Stimulated activated CD4-positive, alpha-beta T cell treated with anti-CD3 and anti-CD28 coated beads, Interleukin-2, amount 100 ng/mL, for 48 hours (primary cell): Measurements from ENCODE around the gene C10orf67.
"Not testable (repeated sequence)": the region's sequence is repeated elsewhere in the genome, so short reads cannot be mapped to it uniquely, and the experiment has no call there.

ENCODE experiments used
- DNase-seq, 2 donors: peaks; one replicate each; pipeline ENCODE4 v3.0.0-alpha.2; 2020

C10orf67 gene

DNA sequence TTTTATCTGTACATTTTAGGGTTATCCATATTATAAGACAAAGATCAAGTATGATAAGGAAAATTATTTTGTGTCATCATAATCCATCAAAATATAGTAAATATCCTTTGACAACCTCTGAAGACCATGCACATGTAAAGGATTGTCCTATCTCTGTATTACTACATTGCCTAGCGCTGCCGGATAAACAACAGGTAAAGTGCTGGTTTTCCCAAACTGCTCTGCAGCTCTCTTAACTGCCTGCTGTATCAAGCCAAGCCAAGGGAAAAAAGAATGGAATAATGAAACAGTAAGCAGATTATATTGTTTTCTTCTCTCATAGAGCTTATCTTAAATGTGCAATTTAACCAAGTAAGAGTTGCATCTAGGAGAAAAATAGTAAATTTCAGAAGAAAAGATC lies 81.7 kb downstream of the C10orf67 start:
- DNase-seq: no peak

DNA sequence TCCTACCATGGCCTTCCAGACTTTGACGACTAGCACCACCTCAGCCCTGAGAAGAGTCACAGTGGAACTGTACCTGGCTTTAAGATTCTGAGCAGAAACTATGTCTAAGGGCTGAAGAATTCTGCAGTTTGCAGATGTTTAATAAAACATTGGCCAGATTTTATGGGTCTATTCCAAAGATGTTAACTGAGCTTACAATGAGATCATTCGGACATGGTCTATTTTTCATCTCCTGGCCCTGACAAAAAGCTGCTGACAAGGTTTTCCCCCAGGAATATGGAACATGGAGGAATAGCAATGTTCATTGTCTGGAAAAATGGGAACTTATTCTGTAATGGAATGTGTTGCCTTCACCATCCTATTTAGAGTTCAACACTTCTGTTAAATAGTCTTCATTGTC lies 86.1 kb downstream of the C10orf67 start:
- DNase-seq: no peak

DNA sequence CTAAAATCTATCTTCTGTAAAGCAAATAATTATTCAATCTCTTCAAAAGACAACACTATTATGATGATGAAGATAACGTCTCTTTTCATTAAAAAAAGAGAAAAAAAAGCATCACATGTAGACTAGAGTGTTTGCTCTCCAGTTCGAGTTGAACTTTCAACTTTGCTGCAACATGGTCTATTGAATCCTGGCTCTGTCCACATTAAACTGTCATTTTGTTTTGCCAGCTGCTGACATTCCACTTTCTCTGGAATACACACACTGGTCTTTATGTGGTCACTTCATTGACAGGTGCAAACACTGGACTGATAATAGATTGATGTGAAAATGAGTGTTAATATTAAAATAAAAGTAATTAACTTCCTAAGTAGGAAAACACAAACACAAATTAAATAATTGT lies 90.8 kb downstream of the C10orf67 start:
- DNase-seq: no peak

DNA sequence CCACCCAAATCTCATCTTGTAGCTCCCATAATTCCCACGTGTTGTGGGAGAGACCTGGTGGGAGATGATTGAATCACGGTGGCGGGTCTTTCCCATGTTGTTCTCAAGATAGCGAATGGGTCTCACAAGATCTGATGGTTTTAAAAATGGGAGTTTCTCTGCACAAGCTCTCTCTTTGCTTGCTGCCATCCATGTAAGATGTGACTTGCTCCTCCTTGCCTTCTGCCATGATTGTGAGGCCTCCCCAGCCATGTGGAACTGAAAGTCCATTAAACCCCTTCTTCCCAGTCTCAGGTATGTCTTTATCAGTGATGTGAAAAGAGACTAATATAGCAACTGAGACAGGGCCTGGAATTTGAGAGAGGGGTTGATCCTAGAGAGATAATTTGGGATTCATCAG lies 91.7 kb downstream of the C10orf67 start:
- DNase-seq: not testable (repeated sequence)

DNA sequence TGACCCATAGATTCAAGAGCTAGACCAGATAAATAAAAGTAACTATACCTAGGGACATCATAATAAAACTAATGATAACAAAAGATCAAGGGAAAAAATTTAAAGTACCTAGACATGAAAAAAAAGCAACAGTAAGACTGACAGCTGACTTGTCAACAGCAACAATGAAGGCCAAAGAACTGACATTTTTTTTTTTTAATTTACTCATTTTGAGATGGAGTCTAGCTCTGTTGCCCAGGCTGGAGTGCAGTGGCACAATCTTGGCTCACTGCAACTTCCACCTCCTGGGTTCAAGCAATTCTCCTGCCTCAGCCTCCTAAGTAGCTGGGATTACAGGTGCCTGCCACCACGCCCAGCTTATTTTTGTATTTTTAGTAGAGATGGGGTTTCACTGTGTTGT lies 102.8 kb downstream of the C10orf67 start:
- not testable (repeated sequence) for DNase-seq

DNA sequence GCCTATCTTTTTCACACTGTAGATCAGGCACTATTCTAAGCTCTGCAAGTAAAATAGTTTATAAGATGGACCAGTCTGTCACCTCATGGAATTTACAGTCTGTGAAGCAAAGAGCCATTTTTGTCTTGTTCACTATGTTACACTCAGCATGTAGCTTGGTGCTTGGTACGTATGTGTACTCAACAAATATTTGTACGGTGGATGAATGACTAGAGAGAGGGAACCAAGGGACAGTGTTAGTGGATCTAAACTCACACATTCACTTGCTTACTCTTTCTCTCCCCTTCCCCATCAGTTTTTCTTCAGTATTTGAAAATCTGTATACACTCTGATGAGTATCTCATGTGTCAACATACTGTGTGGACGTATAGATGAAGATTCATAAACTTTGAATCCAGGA lies 106.6 kb downstream of the C10orf67 start:
- DNase-seq: no peak

DNA sequence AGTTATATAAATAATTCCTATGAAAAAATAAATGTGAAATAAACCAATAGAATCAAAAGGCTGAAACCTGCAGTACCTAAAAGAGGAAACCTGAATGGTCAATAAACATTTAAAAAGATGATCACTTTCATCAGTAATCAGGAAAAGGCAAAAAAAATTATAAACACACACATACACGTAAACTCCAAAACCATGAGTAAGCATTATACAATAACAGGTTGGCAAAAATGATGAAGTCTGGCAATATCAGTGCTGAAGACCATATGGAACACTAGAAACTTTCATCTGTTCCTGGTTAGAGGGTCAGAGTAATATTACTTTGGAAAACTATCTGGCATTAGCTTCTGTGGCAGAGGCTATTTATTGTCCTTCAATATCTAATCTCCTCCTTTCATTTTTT lies 114.0 kb downstream of the C10orf67 start:
- DNase-seq: no peak

DNA sequence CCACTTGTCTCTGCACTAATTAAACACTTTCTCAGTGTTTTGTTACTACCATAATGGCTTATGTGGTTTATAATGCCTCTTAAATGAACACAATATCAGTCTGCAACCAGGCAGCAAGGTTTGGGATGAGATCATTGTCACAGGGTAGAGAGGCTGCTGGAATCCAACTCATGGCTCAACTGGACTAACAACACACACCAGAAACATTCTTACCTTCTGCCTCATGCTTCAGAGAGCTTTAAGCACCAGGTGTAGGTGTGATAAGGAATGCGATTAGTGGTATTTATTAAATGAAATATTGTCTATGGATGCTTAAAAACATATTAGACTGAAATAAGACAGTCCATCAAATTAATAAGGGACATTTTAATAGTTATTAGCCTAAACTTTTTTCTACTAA lies 127.1 kb downstream of the C10orf67 start:
- DNase-seq: no peak

DNA sequence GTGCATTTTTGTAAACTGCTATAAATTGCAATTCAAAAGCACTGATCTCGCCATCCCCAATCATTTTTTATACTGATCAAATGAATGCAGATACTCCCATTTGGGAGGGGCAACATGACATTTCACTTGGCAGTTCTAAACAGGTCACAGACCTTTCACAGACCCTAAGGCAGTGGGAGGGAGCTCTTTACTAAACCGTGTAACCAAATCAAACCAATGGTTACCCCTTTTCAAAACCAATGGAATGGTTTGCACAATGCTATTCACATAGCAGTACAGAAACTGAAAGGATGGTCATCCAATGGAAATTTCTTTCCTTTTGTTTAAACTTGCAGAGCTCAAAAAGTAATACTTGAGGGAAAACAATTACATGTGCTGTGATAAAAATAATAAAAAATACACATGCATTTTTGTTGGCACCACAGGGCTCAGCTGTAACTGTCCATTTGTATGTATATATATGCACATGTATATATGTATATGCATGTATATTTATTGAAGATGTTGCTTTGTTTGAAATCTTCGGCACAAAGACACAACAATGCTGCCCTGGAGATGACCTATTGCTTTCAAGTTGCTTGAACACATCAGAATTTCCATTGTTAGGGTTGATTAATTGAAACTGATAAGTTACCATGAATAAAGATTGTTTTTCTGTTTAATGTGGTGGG lies 138.5 kb downstream of the C10orf67 start:
- no peak for DNase-seq

DNA sequence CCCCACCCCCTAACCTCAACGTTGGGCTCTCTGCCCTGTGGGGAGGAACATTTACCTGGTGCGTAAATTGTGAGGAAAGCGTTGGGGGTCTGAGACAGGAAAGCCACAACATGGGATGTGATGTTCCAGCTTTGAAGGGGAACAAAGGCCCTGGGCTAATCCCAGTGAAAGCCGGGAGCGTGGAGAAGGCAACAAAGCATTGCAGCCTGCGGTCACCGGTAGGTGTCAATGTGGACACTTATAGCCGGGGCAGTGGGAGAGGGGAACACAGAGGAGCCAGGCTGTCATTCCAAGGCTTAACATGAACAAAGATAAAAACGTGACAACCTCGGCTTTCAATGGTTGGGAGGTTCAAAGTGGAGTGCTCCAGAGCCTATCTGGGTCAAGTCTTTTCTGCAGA lies 139.8 kb downstream of the C10orf67 start:
- DNase-seq: no peak

DNA sequence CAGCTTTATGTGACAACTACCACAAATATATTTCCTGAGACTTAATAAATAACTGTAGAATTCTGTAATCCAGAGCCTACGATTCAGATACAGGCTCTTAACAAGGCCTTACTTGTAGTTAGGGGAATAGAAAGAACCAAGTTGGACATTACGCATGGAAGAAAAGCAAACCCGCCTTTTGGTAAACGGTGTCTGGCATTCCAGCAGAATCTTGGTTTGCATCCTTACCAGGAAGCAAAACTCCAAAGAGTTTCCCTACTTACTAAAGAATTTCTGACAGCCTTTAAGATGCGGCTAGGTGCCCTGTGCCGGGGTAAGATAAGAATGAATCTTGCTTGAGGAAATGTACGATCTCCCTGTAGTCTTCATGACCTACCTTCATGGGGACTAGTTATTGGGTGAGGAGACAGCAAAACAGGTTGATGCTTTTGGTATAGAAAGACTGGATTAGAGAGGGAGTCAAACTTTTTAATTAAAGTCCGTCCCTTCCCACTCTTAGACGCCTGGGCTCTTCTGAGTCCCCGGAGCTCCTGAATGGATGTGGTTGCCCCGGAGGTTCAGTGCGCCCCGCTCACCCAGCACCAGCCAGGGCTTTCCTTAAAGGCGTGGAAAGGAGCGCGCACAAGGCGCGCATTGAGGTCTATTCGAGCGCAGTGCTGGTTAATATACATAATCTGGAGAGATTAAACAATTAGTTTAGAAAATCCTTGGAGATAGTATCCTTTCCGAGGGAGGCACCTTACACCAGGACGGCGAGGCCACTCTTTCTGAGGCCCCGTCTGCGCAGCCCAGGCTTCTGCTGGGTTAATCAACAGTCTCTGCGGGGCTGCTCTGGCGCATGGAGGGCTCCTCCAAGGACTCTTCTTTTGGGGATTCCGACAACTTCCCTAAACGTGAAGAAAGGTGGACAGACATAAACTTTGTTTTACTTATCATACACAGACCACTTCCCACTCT lies 140.9 kb downstream of the C10orf67 start:
- DNase-seq: no peak

DNA sequence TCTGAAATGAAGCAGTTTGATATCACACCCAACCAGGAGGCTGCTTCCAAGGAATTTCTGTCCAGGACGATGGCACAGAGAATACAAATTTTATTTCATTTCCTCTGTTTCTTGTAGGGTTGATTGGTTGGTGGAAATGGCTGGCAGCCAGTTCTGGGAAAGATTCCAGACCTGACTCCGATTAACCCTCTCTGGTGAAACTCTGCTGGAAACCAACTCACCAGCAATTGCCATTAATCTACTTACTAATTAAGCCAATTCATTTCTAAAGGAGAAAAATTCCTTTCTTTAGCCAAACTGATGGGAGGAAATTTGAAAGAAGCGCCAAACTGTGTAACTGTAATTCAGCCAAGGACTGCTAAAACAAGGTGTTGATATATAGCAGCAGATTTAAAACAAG lies 141.8 kb downstream of the C10orf67 start:
- no peak for DNase-seq

DNA sequence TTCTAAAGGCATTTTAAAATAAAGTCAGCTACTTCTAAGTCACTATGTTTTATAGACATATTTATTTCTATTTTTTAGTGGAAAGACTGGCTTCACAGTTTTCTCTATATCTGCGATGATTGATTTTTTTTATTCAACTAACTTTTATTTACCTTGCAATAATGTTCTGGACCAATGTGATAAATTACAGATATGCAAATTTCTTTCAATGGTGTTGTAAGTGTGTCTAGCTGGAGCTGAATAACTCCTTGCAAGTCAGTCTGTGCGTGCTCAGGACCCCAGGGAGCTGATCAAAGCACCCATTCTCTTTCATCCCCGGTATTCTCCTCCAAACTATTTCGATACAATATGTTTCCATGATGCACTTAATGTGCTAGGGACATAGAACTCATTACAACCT lies 142.8 kb downstream of the C10orf67 start:
- no peak for DNase-seq

DNA sequence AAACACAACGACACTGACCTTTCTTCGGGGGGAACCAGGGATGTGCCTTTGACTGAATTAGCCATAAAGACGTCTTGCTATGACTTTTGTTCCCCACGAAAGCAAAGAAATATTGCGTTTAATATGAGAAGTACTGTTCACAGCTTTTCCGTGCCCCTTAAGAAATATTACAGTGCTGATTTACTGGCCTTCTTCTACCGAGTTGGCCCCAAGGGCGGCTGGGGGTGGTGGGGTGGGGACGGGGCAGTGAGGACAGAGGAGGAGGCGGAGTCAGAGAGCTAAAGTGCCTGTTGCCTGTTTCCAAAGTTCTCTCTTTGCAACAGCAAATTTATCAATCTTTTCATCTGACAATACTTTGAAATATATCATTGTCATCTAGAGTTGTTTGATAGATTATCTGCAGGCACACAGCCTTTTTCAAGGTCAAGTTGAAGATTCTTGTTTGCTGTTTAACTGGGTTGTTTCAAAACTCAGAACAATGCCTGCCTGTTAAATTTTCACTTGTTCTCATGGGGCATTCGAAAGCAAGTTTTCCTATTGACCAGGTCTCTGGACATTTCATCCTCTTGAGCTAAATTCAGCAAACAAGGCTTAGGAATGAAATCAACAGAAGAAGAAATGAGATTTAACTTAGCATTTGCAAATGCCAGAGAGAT lies 143.5 kb downstream of the C10orf67 start:
- no peak for DNase-seq

DNA sequence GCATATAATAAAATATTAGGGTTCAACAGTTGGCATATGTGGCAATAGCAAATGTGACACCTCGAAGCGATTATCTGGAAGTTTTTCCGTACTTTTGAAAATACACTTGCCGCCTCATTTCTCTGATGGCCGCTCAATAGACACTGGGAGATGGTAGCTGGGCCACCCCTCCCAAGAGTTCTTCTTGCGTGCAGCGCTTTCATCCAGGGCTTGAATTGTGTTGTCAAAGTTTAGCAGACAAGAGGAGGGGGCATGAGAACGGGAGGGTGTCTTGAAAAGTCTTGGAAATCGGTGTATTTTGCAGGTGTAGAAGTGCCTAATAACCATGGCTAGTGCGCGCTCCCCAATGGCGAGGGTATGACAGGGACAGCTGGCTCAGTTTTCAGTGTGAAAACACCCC lies 144.0 kb downstream of the C10orf67 start:
- DNase-seq: no peak

DNA sequence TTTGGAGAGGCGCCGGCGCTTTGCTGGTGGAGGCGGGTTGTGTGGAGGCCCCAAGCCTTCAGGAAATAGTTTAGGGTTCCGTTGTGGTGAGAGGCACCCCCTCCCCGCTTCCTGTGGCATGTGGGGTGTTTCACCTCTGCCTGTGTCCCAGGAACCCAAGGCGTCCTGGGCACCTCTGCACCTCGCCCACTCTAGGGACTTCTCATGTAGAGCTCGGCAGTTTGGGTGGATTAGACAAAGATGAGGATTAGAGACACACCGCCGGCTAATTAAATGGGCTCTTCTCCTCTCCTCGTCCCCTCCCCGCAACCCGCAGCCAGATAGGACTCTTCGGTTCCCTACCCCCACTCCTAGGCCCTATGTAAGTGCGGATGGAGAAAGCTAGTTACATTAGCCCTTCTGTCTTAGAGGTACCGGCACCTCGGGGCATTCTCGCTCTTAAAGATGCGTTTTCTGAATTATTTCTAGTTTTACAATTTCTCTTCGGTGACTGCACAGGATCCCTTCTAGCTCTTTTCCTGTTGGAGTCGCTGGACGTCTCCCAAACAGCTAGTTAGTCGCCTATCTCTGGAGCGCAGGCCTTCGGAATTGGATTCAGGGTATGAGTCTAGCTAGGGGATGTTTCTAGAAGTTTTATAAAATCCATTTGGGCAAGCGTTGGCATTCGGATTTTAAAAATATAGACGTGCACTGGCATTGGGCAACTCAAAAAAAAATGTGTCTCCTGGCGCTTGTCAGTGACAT lies 144.7 kb downstream of the C10orf67 start:
- no peak for DNase-seq

DNA sequence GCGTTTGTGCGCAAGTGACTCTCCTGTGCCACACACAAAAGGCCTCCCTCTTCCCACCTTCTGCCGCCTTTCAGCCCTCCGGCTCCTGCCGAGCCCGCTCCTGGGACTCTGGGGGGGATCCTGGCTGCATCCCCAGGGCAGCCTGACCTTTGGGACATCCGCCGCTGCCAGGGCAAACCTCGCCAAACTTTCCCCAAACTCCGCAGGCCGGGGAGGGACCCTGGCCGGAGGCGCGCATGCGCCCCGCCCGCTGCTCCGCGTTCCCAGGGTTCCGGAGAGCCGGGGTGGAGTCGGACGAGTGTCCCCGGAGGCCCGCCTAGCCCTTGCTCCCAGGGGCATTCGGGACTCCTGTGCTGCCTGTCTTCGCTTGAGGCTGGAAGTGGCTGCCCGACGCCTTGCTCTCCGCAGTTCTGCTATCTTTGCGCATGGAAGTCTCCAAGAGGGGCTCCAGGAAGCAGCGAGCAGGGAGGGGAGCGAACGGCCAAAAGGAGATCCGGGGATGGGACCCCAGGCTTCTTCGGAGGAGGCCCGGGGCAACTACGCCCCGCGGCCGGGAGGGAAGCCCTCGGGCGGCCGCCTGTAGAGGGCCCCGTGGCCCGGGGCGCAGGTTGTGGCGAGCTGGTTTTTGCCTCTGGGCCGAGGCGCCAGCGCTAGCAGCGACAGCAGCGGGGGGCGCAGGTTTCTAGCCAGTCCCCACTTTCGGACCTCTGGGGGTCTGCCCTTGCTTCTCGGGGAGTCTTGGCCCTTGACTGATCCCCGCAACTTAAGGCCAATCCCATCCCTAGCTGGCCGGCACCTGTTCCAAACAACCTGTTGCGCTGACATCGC lies 145.4 kb downstream of the C10orf67 start:
- DNase-seq: no peak

DNA sequence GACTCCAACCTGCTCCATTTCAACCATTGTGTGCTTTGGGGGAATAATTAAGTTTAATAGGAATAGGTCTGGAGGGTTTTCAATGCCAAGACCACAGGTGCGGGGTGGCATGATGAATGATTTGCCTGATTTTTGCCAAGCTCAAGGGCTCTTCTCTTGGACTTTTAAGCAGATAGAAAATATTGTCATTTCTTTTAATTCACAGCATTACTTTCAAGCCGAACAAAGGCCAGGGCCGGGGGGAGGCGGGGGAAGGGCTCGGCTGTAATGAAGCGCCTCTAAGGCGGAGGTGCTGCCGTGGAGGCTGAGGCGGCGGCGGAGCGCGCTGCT lies 146.0 kb downstream of the C10orf67 start:
- DNase-seq: no peak

DNA sequence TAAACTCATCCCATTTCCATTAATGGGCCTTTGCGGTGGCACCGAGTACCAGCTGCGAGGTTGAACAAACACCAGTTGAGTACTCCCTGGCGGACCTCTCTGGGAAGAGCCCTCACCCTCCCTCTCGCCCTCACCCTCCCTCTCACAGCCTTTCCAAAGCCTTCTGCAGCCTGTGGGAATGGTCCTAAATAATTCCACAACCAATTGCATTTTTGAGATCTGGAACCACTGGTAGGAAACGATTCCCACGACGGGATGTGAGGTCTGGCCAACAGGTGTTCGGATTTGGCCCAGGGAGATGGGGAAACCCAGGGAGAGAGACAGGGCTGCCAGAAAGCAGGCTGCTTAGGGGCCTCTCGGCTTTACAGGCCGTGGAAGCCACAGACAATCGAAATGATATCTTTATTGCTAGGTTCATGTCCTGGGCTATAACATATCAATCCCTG lies 147.2 kb downstream of the C10orf67 start:
- DNase-seq: no peak

DNA sequence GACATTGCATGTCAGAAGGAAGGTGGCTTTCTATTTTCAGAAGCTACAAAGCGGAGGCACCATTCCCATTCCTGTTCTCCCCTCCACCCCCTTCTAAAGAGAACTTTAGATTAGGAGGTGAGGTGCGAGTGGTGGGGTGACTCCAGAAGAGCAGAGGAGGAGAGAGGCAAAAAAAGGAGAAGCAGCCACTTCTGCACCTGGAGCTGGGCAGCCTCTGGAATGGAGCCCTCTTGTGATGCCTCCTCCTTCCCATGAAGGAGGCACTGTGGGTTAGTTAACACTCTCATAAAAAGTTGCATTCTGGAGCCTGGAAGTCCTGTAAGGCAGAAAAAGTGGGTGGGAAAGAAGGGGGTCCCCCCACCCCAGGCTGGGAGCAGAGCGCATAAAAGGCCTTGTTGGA lies 147.7 kb downstream of the C10orf67 start:
- DNase-seq: no peak

DNA sequence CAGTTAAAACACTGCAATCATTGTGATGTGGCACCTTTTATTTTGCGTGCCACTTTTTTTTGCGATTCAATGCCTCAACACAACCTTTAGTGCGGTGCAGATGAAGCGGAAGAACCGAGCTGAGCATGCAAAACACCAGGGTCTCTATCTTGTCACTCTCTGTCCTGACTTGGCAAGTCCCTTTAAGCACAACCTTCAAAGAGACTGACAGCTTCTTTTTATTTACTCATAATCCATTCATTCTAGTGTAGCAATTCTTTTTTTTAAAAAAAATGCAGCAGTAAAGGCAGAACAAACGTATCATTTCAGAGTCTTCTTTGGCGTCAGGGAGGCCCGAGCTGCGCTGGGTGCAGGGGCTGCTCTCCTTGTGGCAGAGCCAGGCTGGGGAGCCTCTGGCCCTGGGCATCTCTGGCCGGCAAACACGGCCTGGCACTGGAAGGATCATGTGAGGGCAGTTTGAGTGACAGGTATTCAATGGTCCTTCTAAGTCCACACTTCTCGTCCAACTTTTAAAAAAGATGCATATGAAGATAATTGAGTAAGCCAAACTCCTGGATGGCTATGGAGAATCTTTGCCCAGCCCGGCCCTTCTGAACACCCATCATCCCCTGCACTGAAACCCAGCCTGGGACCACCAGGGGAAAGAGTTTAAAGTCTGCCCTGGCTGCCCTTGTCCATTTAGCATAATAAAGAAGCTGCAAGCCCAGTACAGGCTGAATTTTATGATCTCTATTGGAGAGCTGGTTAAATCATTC lies 148.6 kb downstream of the C10orf67 start:
- DNase-seq: no peak
